ENCODE measurements around the gene ARHGAP10.

GRCh38 chr4:147830102-147830463, 98.2 kb downstream of the ARHGAP10 start:
- TF ChIP-seq CTCF (IDR thresholded peaks at IDR 0.05): no peak
- no peak for TF ChIP-seq REST (IDR thresholded peaks at IDR 0.05; ENCODE audit: insufficient read depth in 1 of 2, low read depth in 2 of 2, low read length in 1 of 2)
- TF ChIP-seq POLR2AphosphoS5 (IDR thresholded peaks at IDR 0.05; ENCODE audit: low read depth, low read length): no peak
- no peak for TF ChIP-seq SIN3A (IDR thresholded peaks at IDR 0.05; ENCODE audit: borderline replicate concordance, insufficient read depth, low read depth, low read length)
- no peak for TF ChIP-seq TCF7L2 (IDR thresholded peaks at IDR 0.05; ENCODE audit: low read depth, low read length)

Measured in Panc1 (cell line).